HCT116 (cell line): ENCODE results near the gene POU2AF2.
"Not testable (repeated sequence)": the region's sequence is repeated elsewhere in the genome, so short reads cannot be mapped to it uniquely, and the experiment has no call there.

Source experiments
- CTCF ChIP-seq, 3 experiments: fragments of 200-600 bp in 1 of 3; sonication (generic) in 1 of 3; IDR thresholded peaks in 2 of 3; conservative IDR thresholded peaks in 1 of 3; 2 replicates each; pipeline ENCODE4 v1.5.1; 2012 to 2017; ENCODE audit warnings: low read depth in 2 of 3, low read length in 2 of 3, antibody characterized with exemption in 1 of 3, borderline replicate concordance in 1 of 3, control low read depth in 1 of 3, mild to moderate bottlenecking in 1 of 3, mixed read lengths in 1 of 3, mixed run types in 1 of 3, moderate library complexity in 1 of 3; ENCODE audit not compliant: insufficient read depth in 1 of 3
- EGR1 ChIP-seq: IDR thresholded peaks from 2 replicates; pipeline ENCODE4 v1.6.1; 2012; ENCODE audit warnings: low read depth
- EZH2 ChIP-seq: fragments of 200-600 bp; sonication (generic); IDR thresholded peaks from 2 replicates; pipeline ENCODE4 v1.6.1; 2017; ENCODE audit warnings: antibody characterized with exemption, mixed run types
- EZH2phosphoT487 ChIP-seq: fragments of 200-600 bp; IDR thresholded peaks from 2 replicates; pipeline ENCODE4 v1.6.1; 2018; ENCODE audit warnings: antibody characterized with exemption, borderline replicate concordance
- MAX ChIP-seq: IDR thresholded peaks from 2 replicates; pipeline ENCODE4 v1.6.1; 2012
- POLR2A ChIP-seq: IDR thresholded peaks from 2 replicates; pipeline ENCODE4 v1.7.0; 2011; ENCODE audit warnings: borderline replicate concordance; ENCODE audit not compliant: insufficient read depth, insufficient read length; ENCODE audit errors: extremely low read depth
- POLR2AphosphoS5 ChIP-seq: IDR thresholded peaks from 2 replicates; pipeline ENCODE4 v1.6.1; 2011; ENCODE audit warnings: mild to moderate bottlenecking, low read depth, low read length, moderate library complexity

GRCh38 chr11:111292408-111292807 lies 46.9 kb downstream of the POU2AF2 start:
- TF ChIP-seq EGR1; CTCF (IDR thresholded peaks at IDR 0.05 in 2 of 3, conservative IDR thresholded peaks at IDR 0.05 in 1 of 3; ENCODE audit: borderline replicate concordance in 1 of 3, insufficient read depth in 1 of 3, low read depth in 2 of 3, low read length in 2 of 3); EZH2; POLR2A; EZH2phosphoT487; MAX; POLR2AphosphoS5: not testable (repeated sequence)
